HCT116 (cell line): ENCODE measurements around the gene CAB39L. TPM values are rescaled to one million over a fixed set of nuclear protein-coding genes. Genes with fewer than 3 reads are reported as not detected.

ENCODE experiments used
- ATAC-seq: fragments of 200-7000 bp; cut with Tn5 transposase; 2 replicates; pipeline ENCODE4 v1.9.1; 2020; ENCODE audit warnings: mild to moderate bottlenecking, moderate library complexity
- BruUV-seq: library from RNA; stranded (reverse); fragments of 400-500 nt; replicated peaks from 2 replicates; lab custom pipeline; 2021; lab: Mats Ljungman, UMichigan
- CTCF ChIA-PET: fragments of 300-600 bp; sonication (Branson Sonifier 250); formaldehyde crosslinking; loops from one replicate; lab custom pipeline; 2021; ENCODE audit warnings: antibody characterized with exemption; lab: Charles Lee
- POLR2A ChIA-PET: fragments of 300-600, 350-600 bp; sonication (Branson Sonifier 250); formaldehyde crosslinking; loops from one replicate; lab custom pipeline; 2021; ENCODE audit warnings: antibody characterized with exemption; lab: Charles Lee
- RAD21 ChIA-PET, 2 experiments: fragments of 300-600 bp; sonication (Branson Sonifier 250); formaldehyde crosslinking; loops; one replicate each; lab custom pipeline; 2023; ENCODE audit warnings: low total read pairs in 2 of 2; ENCODE audit not compliant: uncharacterized antibody in 2 of 2, unreplicated experiment in 2 of 2, low non-redundant PET in 1 of 2; lab: Charles Lee
- DNase-seq: peaks from one replicate; pipeline ENCODE4 v3.0.0-alpha.2; 2010; ENCODE audit warnings: low read depth, low spot score
- H2AFZ ChIP-seq: fragments of 200-600 bp; shearing (Covaris generic), sonication (generic); 2 replicates; pipeline ENCODE4 v1.6.1; 2017; ENCODE audit warnings: low read depth, mixed run types, mixed read lengths, antibody characterized with exemption, low read length; ENCODE audit not compliant: poor library complexity, severe bottlenecking
- H3K27ac ChIP-seq: 2 replicates; pipeline ENCODE4 v1.5.1; 2012; ENCODE audit warnings: low read depth, low read length
- H3K27me3 ChIP-seq: fragments of 200-600 bp; sonication (generic); 2 replicates; pipeline ENCODE4 v1.6.1; 2016; ENCODE audit warnings: mixed run types, low read length, mixed read lengths; ENCODE audit not compliant: insufficient read depth
- H3K36me3 ChIP-seq, 2 experiments: fragments of 200-500 bp in 1 of 2; fragments of 200-600 bp in 1 of 2; sonication (Bioruptor generic) in 1 of 2; sonication (generic) in 1 of 2; 2 replicates each; pipeline versions ENCODE4 v1.5.1 to v1.6.1; 2014 to 2016; ENCODE audit warnings: low read length in 2 of 2, inconsistent platforms in 1 of 2, mixed read lengths in 1 of 2, mixed run types in 1 of 2; ENCODE audit not compliant: insufficient read depth in 2 of 2, control insufficient read depth in 1 of 2
- H3K4me1 ChIP-seq, 2 experiments: fragments of 200-600 bp in 1 of 2; sonication (generic) in 1 of 2; 2 replicates each; pipeline versions ENCODE4 v1.5.1 to v1.6.1; 2012 to 2017; ENCODE audit warnings: low read length in 2 of 2, inconsistent platforms in 1 of 2, mild to moderate bottlenecking in 1 of 2, mixed read lengths in 1 of 2, mixed run types in 1 of 2, moderate library complexity in 1 of 2; ENCODE audit not compliant: insufficient read depth in 2 of 2, control insufficient read depth in 1 of 2
- H3K4me2 ChIP-seq: fragments of 200-600 bp; sonication (generic); 2 replicates; pipeline ENCODE4 v1.6.1; 2017; ENCODE audit warnings: mixed run types, low read length, mixed read lengths
- H3K4me3 ChIP-seq, 2 experiments: fragments of 200-600 bp in 1 of 2; sonication (generic) in 1 of 2; replicated peaks in 1 of 2; 2 replicates each; pipeline ENCODE4 v1.5.1; 2011 to 2016; ENCODE audit warnings: low read length in 2 of 2, control low read depth in 1 of 2, low read depth in 1 of 2, mild to moderate bottlenecking in 1 of 2, mixed read lengths in 1 of 2, mixed run types in 1 of 2
- H3K79me2 ChIP-seq: fragments of 200-600 bp; sonication (generic); 2 replicates; pipeline ENCODE4 v1.6.1; 2017; ENCODE audit warnings: mild to moderate bottlenecking, mixed run types, low read length, moderate library complexity, mixed read lengths; ENCODE audit not compliant: insufficient read depth
- H3K9ac ChIP-seq: fragments of 200-600 bp; sonication (generic); 2 replicates; pipeline ENCODE4 v1.6.1; 2016; ENCODE audit warnings: low read length, mixed read lengths
- H3K9me2 ChIP-seq: fragments of 200-600 bp; sonication (generic), shearing (Covaris generic); 2 replicates; pipeline ENCODE4 v1.6.1; 2017; ENCODE audit warnings: mixed run types, mild to moderate bottlenecking, moderate library complexity; ENCODE audit not compliant: insufficient read depth
- H3K9me3 ChIP-seq, 2 experiments: fragments of 200-500 bp in 1 of 2; fragments of 200-600 bp in 1 of 2; sonication (Bioruptor generic) in 1 of 2; sonication (generic) in 1 of 2; 2 replicates each; pipeline ENCODE4 v1.6.1; 2014 to 2017; ENCODE audit warnings: low read length in 2 of 2, mixed read lengths in 2 of 2, inconsistent platforms in 1 of 2, low read depth in 1 of 2, mild to moderate bottlenecking in 1 of 2, mixed run types in 1 of 2, moderate library complexity in 1 of 2; ENCODE audit not compliant: control insufficient read depth in 1 of 2, insufficient read depth in 1 of 2
- H4K20me1 ChIP-seq: fragments of 200-600 bp; sonication (generic), shearing (Covaris generic); 2 replicates; pipeline ENCODE4 v1.6.1; 2017; ENCODE audit warnings: mixed run types, mild to moderate bottlenecking, moderate library complexity; ENCODE audit not compliant: insufficient read depth
- CBX3 ChIP-seq: IDR thresholded peaks from 2 replicates; pipeline ENCODE4 v1.6.1; 2012; ENCODE audit warnings: low read depth
- CEBPB ChIP-seq: IDR thresholded peaks from 2 replicates; pipeline ENCODE4 v1.6.1; 2012; ENCODE audit warnings: low read depth
- EGR1 ChIP-seq: IDR thresholded peaks from 2 replicates; pipeline ENCODE4 v1.6.1; 2012; ENCODE audit warnings: low read depth
- ELF1 ChIP-seq: IDR thresholded peaks from 2 replicates; pipeline ENCODE4 v1.6.1; 2012; ENCODE audit warnings: low read depth, borderline replicate concordance
- EZH2 ChIP-seq: fragments of 200-600 bp; sonication (generic); IDR thresholded peaks from 2 replicates; pipeline ENCODE4 v1.6.1; 2017; ENCODE audit warnings: antibody characterized with exemption, mixed run types
- EZH2phosphoT487 ChIP-seq: fragments of 200-600 bp; IDR thresholded peaks from 2 replicates; pipeline ENCODE4 v1.6.1; 2018; ENCODE audit warnings: antibody characterized with exemption, borderline replicate concordance
- FOSL1 ChIP-seq: IDR thresholded peaks from 2 replicates; pipeline ENCODE4 v1.6.1; 2012; ENCODE audit warnings: low read depth
- JUND ChIP-seq: IDR thresholded peaks from 2 replicates; pipeline ENCODE4 v1.6.1; 2012
- POLR2AphosphoS5 ChIP-seq: IDR thresholded peaks from 2 replicates; pipeline ENCODE4 v1.6.1; 2011; ENCODE audit warnings: mild to moderate bottlenecking, low read depth, low read length, moderate library complexity
- REST ChIP-seq: IDR thresholded peaks from 2 replicates; pipeline ENCODE4 v1.6.1; 2012; ENCODE audit warnings: low read depth
- SIN3A ChIP-seq: IDR thresholded peaks from 2 replicates; pipeline ENCODE4 v1.6.1; 2012; ENCODE audit warnings: low read depth
- SP1 ChIP-seq: IDR thresholded peaks from 2 replicates; pipeline ENCODE4 v1.6.1; 2012; ENCODE audit warnings: low read depth
- SRF ChIP-seq: IDR thresholded peaks from 2 replicates; pipeline ENCODE4 v1.6.1; 2012; ENCODE audit warnings: low read depth
- TCF7L2 ChIP-seq: IDR thresholded peaks from 2 replicates; pipeline ENCODE4 v1.7.0; 2011; ENCODE audit warnings: borderline replicate concordance, inconsistent platforms; ENCODE audit not compliant: insufficient read depth, insufficient read length; ENCODE audit errors: extremely low read depth
- YY1 ChIP-seq: IDR thresholded peaks from 2 replicates; pipeline ENCODE4 v1.6.1; 2011; ENCODE audit warnings: low read length, low read depth, moderate library complexity, mild to moderate bottlenecking; ENCODE audit not compliant: insufficient replicate concordance; ENCODE audit errors: extremely low read depth
- ZBTB33 ChIP-seq: IDR thresholded peaks from 2 replicates; pipeline ENCODE4 v1.6.1; 2011; ENCODE audit warnings: mild to moderate bottlenecking, low read length, moderate library complexity; ENCODE audit not compliant: insufficient replicate concordance; ENCODE audit errors: extremely low read depth
- ZFX ChIP-seq: fragments of 450-650 bp; IDR thresholded peaks from 2 replicates; pipeline ENCODE4 v1.6.1; 2017
- ZNF274 ChIP-seq: fragments of 200-500 bp; sonication (Bioruptor generic); IDR thresholded peaks from 2 replicates; pipeline ENCODE4 v1.6.1; 2014; ENCODE audit warnings: mild to moderate bottlenecking, low read depth, low read length, inconsistent platforms
- intact Hi-C: fragments of 100-400 bp; cut with micrococcal nuclease; formaldehyde crosslinking; loops from 2 replicates; pipeline ENCODE4 v1.10.0; 2022
- total RNA-seq: library from RNA; stranded (reverse); gene quantifications from one replicate; pipeline ENCODE4 v1.2.1, GENCODE V29; 2021; ENCODE audit not compliant: unreplicated experiment
- TF ChIP-seq, protein P1 (sequence below): IDR thresholded peaks from 2 replicates; pipeline ENCODE4 v1.6.1; 2012
- TF ChIP-seq, protein P2 (sequence below): IDR thresholded peaks from 2 replicates; pipeline ENCODE4 v1.6.1; 2012

CAB39L gene
- total RNA-seq, 1 experiment from 2014 or later, result 6.1 TPM

GRCh38 chr13:49319951-49320350 lies 123.9 kb downstream of the CAB39L start (continued):
- TF ChIP-seq FOSL1, result no peak
- TF ChIP-seq JUND, result no peak
- no peak for TF ChIP-seq ELF1
- TF ChIP-seq, protein P1, sequence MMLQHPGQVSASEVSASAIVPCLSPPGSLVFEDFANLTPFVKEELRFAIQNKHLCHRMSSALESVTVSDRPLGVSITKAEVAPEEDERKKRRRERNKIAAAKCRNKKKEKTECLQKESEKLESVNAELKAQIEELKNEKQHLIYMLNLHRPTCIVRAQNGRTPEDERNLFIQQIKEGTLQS, result no peak

DNA sequence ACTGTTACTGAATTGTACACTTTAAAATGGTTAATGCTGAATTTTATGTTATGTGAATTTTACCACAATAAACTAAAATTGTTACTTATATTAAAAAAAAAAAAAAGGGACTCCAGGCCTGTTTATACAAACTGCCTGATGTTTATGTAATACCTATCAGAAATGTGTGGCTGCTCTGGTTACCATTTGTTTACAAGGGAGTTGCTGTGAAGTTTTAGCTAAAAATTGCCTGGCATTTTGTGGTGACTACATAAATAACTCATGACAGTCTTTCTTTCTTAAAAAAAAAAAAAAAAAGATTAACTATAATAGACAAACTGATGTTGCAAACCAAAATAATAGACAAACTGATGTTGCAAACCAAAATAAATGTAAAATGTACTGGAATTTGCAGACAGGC lies 124.3 kb downstream of the CAB39L start:
- ChIA-PET CTCF (no interaction called here), POLR2A (no interaction called here), RAD21 (no interaction called here)
- H3K27me3 ChIP-seq, result no peaks in the 10 kb centered on the region
- intact Hi-C loops, result no loop called here
- DNase-seq (no peak), ATAC-seq (no peak)
- no peak overlapping the region for H3K9ac ChIP-seq
- no peaks in the 10 kb centered on the region for H3K9me2 ChIP-seq
- no peaks in the 10 kb centered on the region for H3K79me2 ChIP-seq
- no peaks in the 10 kb centered on the region for H3K9me3 ChIP-seq
- H3K36me3 ChIP-seq, result no peaks in the 10 kb centered on the region
- peaks cover under 1 to 7% of the 10 kb centered on the region in 2 experiments; a peak in 3 of 4 replicates for H3K4me1 ChIP-seq
- TF ChIP-seq CEBPB (no peak), ZFX (no peak), JUND (no peak), ZBTB33 (no peak), EZH2 (no peak), TCF7L2 (no peak), SIN3A (no peak), EGR1 (no peak), EZH2phosphoT487 (no peak), YY1 (no peak), ELF1 (no peak), POLR2AphosphoS5 (no peak), REST (no peak), SRF (no peak), ZNF274 (no peak), SP1 (no peak), CBX3 (no peak)
- TF ChIP-seq, protein P2, sequence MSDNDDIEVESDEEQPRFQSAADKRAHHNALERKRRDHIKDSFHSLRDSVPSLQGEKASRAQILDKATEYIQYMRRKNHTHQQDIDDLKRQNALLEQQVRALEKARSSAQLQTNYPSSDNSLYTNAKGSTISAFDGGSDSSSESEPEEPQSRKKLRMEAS, result no peak
- TF ChIP-seq, protein P1, result no peak
- no TSS peak for BruUV-seq
- no peak overlapping the region for H3K4me3 ChIP-seq
- no peak overlapping the region for H3K27ac ChIP-seq
- H4K20me1 ChIP-seq, result no peaks in the 10 kb centered on the region
- no peak overlapping the region for H2AFZ ChIP-seq
- no peak overlapping the region for H3K4me2 ChIP-seq
